GM23338 (cell line): Measurements from ENCODE around the gene ZNF865. TPM values are rescaled to one million over a fixed set of nuclear protein-coding genes. Genes with fewer than 3 reads are reported as not detected.

Experiments
- ATAC-seq: fragments of 200-7000 bp; cut with Tn5 transposase; 3 replicates; pipeline ENCODE4 v1.9.1; 2020
- DNase-seq: peaks from one replicate; pipeline ENCODE4 v3.0.0-alpha.2; 2015; ENCODE audit warnings: low spot score
- H2AFZ ChIP-seq: fragments of 200-600 bp; sonication (generic); 2 replicates; pipeline ENCODE4 v1.8.0; 2016; ENCODE audit warnings: antibody characterized with exemption, mild to moderate bottlenecking, moderate library complexity
- H3F3A ChIP-seq: fragments of 200-600 bp; sonication (generic); replicated peaks from 2 replicates; pipeline ENCODE4 v1.8.0; 2017; ENCODE audit warnings: antibody characterized with exemption, mixed run types, low read depth
- H3K27ac ChIP-seq: fragments of 200-600 bp; sonication (generic); 2 replicates; pipeline ENCODE4 v1.6.1; 2016; ENCODE audit warnings: low read depth
- H3K27me3 ChIP-seq: fragments of 200-600 bp; sonication (generic); 2 replicates; pipeline ENCODE4 v1.8.0; 2016; ENCODE audit warnings: mild to moderate bottlenecking, mixed run types, moderate library complexity; ENCODE audit not compliant: insufficient read depth
- H3K36me3 ChIP-seq: fragments of 200-600 bp; sonication (generic); 2 replicates; pipeline ENCODE4 v1.8.0; 2016; ENCODE audit warnings: mild to moderate bottlenecking; ENCODE audit not compliant: insufficient read depth
- H3K4me1 ChIP-seq: fragments of 200-600 bp; sonication (generic); 2 replicates; pipeline ENCODE4 v1.8.0; 2016; ENCODE audit warnings: mild to moderate bottlenecking, moderate library complexity; ENCODE audit not compliant: insufficient read depth
- H3K4me2 ChIP-seq: fragments of 200-600 bp; sonication (generic); 2 replicates; pipeline ENCODE4 v1.7.1; 2017; ENCODE audit warnings: mixed run types
- H3K4me3 ChIP-seq: fragments of 200-600 bp; sonication (generic); 2 replicates; pipeline ENCODE4 v1.6.1; 2016; ENCODE audit warnings: mixed run types
- H3K79me2 ChIP-seq: fragments of 200-600 bp; sonication (generic); replicated peaks from 2 replicates; pipeline ENCODE4 v1.8.0; 2017; ENCODE audit warnings: mild to moderate bottlenecking; ENCODE audit not compliant: insufficient read depth
- H3K9me2 ChIP-seq: fragments of 200-600 bp; sonication (generic); 2 replicates; pipeline ENCODE4 v1.8.0; 2017; ENCODE audit not compliant: insufficient read depth
- H4K20me1 ChIP-seq: fragments of 200-600 bp; sonication (generic); replicated peaks from 2 replicates; pipeline ENCODE4 v1.8.0; 2017; ENCODE audit warnings: mild to moderate bottlenecking; ENCODE audit not compliant: insufficient read depth
- H3K27ac Mint-ChIP-seq: 2 replicates; pipeline ENCODE4 v1.8.0; 2020; ENCODE audit warnings: inconsistent platforms, mild to moderate bottlenecking, moderate library complexity, mixed read lengths
- H3K27me3 Mint-ChIP-seq: 3 replicates; pipeline ENCODE4 v1.8.0; 2022; ENCODE audit warnings: low read depth, mild to moderate bottlenecking, moderate library complexity, mixed read lengths, inconsistent platforms; ENCODE audit not compliant: insufficient read depth, poor library complexity
- H3K36me3 Mint-ChIP-seq: 3 replicates; pipeline ENCODE4 v1.8.0; 2021; ENCODE audit warnings: low read depth, mild to moderate bottlenecking, inconsistent platforms, moderate library complexity, mixed read lengths
- H3K4me1 Mint-ChIP-seq: 3 replicates; pipeline ENCODE4 v1.8.0; 2020; ENCODE audit warnings: mild to moderate bottlenecking, inconsistent platforms, mixed read lengths
- H3K4me3 Mint-ChIP-seq: 3 replicates; pipeline ENCODE4 v1.8.0; 2021; ENCODE audit warnings: moderate library complexity, mild to moderate bottlenecking, inconsistent platforms, mixed read lengths
- H3K9me3 Mint-ChIP-seq: 3 replicates; pipeline ENCODE4 v1.8.0; 2020; ENCODE audit warnings: moderate library complexity, mild to moderate bottlenecking, inconsistent platforms, mixed read lengths
- ETS1 ChIP-seq: IDR thresholded peaks from 2 replicates; pipeline ENCODE4 v1.6.1; 2016; ENCODE audit warnings: antibody characterized with exemption
- EZH2 ChIP-seq: fragments of 200-600 bp; sonication (generic); IDR thresholded peaks from one replicate; pipeline ENCODE4 v1.8.0; 2017; ENCODE audit warnings: antibody characterized with exemption, mild to moderate bottlenecking, low read depth; ENCODE audit not compliant: unreplicated experiment
- EZH2phosphoT487 ChIP-seq: fragments of 200-600 bp; sonication (generic); IDR thresholded peaks from one replicate; pipeline ENCODE4 v1.8.1; 2018; ENCODE audit warnings: antibody characterized with exemption; ENCODE audit not compliant: unreplicated experiment
- NANOG ChIP-seq: IDR thresholded peaks from 2 replicates; pipeline ENCODE4 v1.6.1; 2016; ENCODE audit warnings: antibody characterized with exemption, borderline replicate concordance
- STAT1 ChIP-seq: IDR thresholded peaks from one replicate; pipeline ENCODE4 v1.6.1; 2016; ENCODE audit warnings: antibody characterized with exemption; ENCODE audit not compliant: unreplicated experiment
- ZNF462 ChIP-seq: fragments of 250-450 bp; sonication (Bioruptor Pico); IDR thresholded peaks from 2 replicates; pipeline ENCODE4 v1.5.0; 2020; ENCODE audit warnings: mild to moderate bottlenecking, moderate library complexity
- polyA plus RNA-seq: library from polyadenylated mRNA; unstranded; fragments of >200 nt; fragmentation: Nextera tagmentation; extraction: Ambion mirVana; gene quantifications from 2 replicates; pipeline ENCODE4 v1.2.1, GENCODE V29; 2016
- total RNA-seq: library from RNA; depleted of rRNA; stranded (reverse); fragments of >200 nt; shearing (Covaris generic); gene quantifications from 2 replicates; pipeline ENCODE4 v1.2.3, GENCODE V29; 2014

ZNF865 gene
- total and polyA plus RNA-seq, 2 experiments from 2014 or later = 2.2 to 12.1 TPM

GRCh38 chr19:55603115-55603514 is 2.3 kb upstream of the ZNF865 start:
- peaks cover 40% of the 10 kb centered on the region for H3K4me1 Mint-ChIP-seq
- H3K27ac Mint-ChIP-seq = peak overlapping the region; percentile 87
- DNase-seq = no peak
- 0 out of 2 replicates have a peak overlapping the region, but pooled peaks have one; percentile 45 for H3K4me2 ChIP-seq
- H3K27ac ChIP-seq = peak overlapping the region; percentile 61; the same call in 1 of the 2 replicates
- no peak overlapping the region for H3K4me3 ChIP-seq
- H3K4me3 Mint-ChIP-seq = peak overlapping the region; percentile 54; the same call in 1 of the 3 replicates
- H3K9me3 Mint-ChIP-seq = peaks cover 6% of the 10 kb centered on the region
- H3K36me3 ChIP-seq = no peaks in the 10 kb centered on the region
- H3K4me1 ChIP-seq = peaks cover 22% of the 10 kb centered on the region
- H2AFZ ChIP-seq = no peak overlapping the region
- H3K36me3 Mint-ChIP-seq = peaks cover 13% of the 10 kb centered on the region
- H3K79me2 ChIP-seq = peaks cover 14% of the 10 kb centered on the region
- H4K20me1 ChIP-seq = peaks cover 4% of the 10 kb centered on the region
- no peak for ATAC-seq
- no peak for TF ChIP-seq ETS1
- TF ChIP-seq EZH2 = no peak
- TF ChIP-seq STAT1 = no peak
- no peak for TF ChIP-seq NANOG
- no peak for TF ChIP-seq EZH2phosphoT487
- no peak for TF ChIP-seq ZNF462 (CRISPR knock-in tag)
- H3K27me3 ChIP-seq = no peaks in the 10 kb centered on the region
- no peaks in the 10 kb centered on the region for H3K9me2 ChIP-seq
- H3K27me3 Mint-ChIP-seq = peaks cover 43% of the 10 kb centered on the region
- H3F3A ChIP-seq = peaks cover 22% of the 10 kb centered on the region
